ENCODE data around the gene PYGO2. TPM values are rescaled to one million over a fixed set of nuclear protein-coding genes. Genes with fewer than 3 reads are reported as not detected.
A peak's percentile ranks its signal among the peaks of the same experiment; 100 is the strongest.

Gene PYGO2
- total RNA-seq, 2 experiments from 2014 or later = 21.2 to 21.8 TPM

GRCh38 chr1:154992721-154993571 lies 31.4 kb upstream of the PYGO2 start:
- H3K4me3 Mint-ChIP-seq = no peak overlapping the region
- TF ChIP-seq CTCF (IDR thresholded peaks at IDR 0.05) = no peak
- no peaks in the 10 kb centered on the region for H3K9me3 Mint-ChIP-seq
- H3K36me3 Mint-ChIP-seq (ENCODE audit: low read depth) = peaks cover 17% of the 10 kb centered on the region
- H3K27ac Mint-ChIP-seq = no peak overlapping the region
- CTCF ChIA-PET = interaction anchor here (0.8 to 3.1 kb wide), 7 partner anchors 9 to 92 kb away, joined by 3 to 25 read pairs (median 8); partner anchors contain the start of genes ADAM15, FLAD1 and PBXIP1
- peaks cover 29% of the 10 kb centered on the region for H3K4me1 Mint-ChIP-seq (ENCODE audit: low read depth)
- no peak for ATAC-seq
- POLR2A ChIA-PET = interaction anchor here (0.7 to 8.6 kb wide), 2 partner anchors 9 to 18 kb away, joined by 3 to 85 read pairs; partner anchors contain the start of genes CKS1B and FLAD1
- DNase-seq = no peak
- intact Hi-C loops (cut with micrococcal nuclease) = no loop called here
- H3K27me3 Mint-ChIP-seq = no peaks in the 10 kb centered on the region

DNA sequence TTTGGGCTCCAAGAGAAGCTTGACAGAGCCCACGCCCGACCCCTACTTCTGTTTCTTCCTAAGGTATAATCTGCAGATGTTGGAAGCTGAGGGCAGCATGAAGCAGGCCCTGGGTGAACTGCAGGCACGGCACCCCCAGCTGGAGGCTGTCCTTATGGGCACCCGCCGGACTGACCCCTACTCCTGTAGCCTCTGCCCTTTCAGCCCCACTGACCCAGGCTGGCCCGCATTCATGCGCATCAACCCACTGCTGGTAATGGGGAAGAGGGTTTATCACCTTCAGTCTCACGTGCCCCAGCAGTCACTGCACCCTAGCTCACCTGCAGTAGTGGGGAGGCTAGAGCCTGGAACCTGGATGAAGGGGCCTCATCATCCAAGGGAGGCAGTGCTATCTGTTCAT lies 28.7 kb upstream of the PYGO2 start:
- ATAC-seq = no peak
- peaks cover 24% of the 10 kb centered on the region for H3K36me3 Mint-ChIP-seq (ENCODE audit: low read depth)
- peaks cover 21% of the 10 kb centered on the region for H3K4me1 Mint-ChIP-seq (ENCODE audit: low read depth)
- H3K9me3 Mint-ChIP-seq = no peaks in the 10 kb centered on the region
- ChIA-PET CTCF (interaction anchor here (0.8 to 2.1 kb wide), 3 partner anchors 9 to 95 kb away, joined by 3 to 6 read pairs (median 4); no protein-coding TSS in a partner anchor), POLR2A (interaction anchor here (1.0 kb wide), 1 partner anchor 9 kb away, joined by 4 read pairs; no protein-coding TSS in a partner anchor)
- no peak overlapping the region for H3K4me3 Mint-ChIP-seq
- no peak overlapping the region for H3K27ac Mint-ChIP-seq
- intact Hi-C loops (cut with micrococcal nuclease) = no loop called here
- DNase-seq = no peak
- no peak for TF ChIP-seq CTCF (IDR thresholded peaks at IDR 0.05)
- H3K27me3 Mint-ChIP-seq = no peaks in the 10 kb centered on the region

DNA sequence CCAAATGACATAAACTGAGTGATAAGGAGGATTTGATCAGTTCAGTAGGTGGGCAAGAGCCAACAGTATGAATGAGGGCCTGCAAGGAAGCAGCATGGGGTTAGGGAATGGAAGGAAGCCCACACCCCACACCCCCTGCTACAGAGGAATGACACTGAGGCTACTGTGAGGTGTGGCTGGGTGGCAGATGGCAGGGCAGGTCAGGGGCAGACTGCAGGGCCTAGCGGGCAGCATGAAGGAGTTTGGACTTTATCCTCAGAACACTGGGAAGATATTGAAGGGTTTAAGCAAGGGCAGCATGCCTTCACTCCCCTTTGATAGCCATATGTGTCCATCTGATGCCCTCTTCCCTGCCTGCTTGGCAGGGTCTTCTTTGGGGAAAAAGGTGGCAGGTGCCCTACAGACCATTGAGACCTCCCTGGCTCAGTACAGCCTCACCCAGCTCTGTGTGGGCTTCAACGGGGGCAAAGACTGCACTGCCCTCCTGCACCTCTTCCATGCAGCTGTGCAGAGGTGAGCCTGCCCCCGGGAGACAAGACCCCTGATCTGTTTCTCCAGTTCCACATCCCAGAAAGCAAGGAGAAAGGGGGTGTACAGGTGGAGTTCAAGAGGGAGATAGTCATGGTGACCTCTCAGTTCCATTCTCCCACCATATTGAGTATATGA lies 27.7 kb upstream of the PYGO2 start:
- H3K4me3 Mint-ChIP-seq = no peak overlapping the region
- ChIA-PET CTCF (interaction anchor here (2.1 to 13.2 kb wide), 3 partner anchors 9 to 27 kb away, joined by 6 to 108 read pairs (median 16); no protein-coding TSS in a partner anchor), POLR2A (interaction anchor here (1.0 kb wide), 1 partner anchor 10 kb away, joined by 4 read pairs; no protein-coding TSS in a partner anchor)
- no peak for TF ChIP-seq CTCF (IDR thresholded peaks at IDR 0.05)
- no peaks in the 10 kb centered on the region for H3K9me3 Mint-ChIP-seq
- H3K27me3 Mint-ChIP-seq = no peaks in the 10 kb centered on the region
- intact Hi-C loops (cut with micrococcal nuclease) = no loop called here
- H3K27ac Mint-ChIP-seq = peak overlapping the region; percentile 4
- ATAC-seq (no peak), DNase-seq (no peak)
- peaks cover 17% of the 10 kb centered on the region for H3K4me1 Mint-ChIP-seq (ENCODE audit: low read depth)
- peaks cover 25% of the 10 kb centered on the region for H3K36me3 Mint-ChIP-seq (ENCODE audit: low read depth)

- Mint-ChIP-seq H3K9me3 (no peaks in the 10 kb centered on the region), H3K36me3 (ENCODE audit: low read depth) (peaks cover 25% of the 10 kb centered on the region), H3K27ac (no peak overlapping the region), H3K4me1 (ENCODE audit: low read depth) (peaks cover 19% of the 10 kb centered on the region), H3K4me3 (no peak overlapping the region), H3K27me3 (no peaks in the 10 kb centered on the region)
- CTCF ChIA-PET = interaction anchor here (1.2 to 13.2 kb wide), 6 partner anchors 10 to 73 kb away, joined by 3 to 108 read pairs (median 6); partner anchors contain the start of gene PYGO2
- POLR2A ChIA-PET = interaction anchor here (0.7 to 2.3 kb wide), 5 partner anchors 8 to 60 kb away, joined by 3 to 9 read pairs (median 4); partner anchors contain the start of gene CKS1B
- DNase-seq (no peak), ATAC-seq (no peak)
- no peak for TF ChIP-seq CTCF (IDR thresholded peaks at IDR 0.05)
- intact Hi-C loops (cut with micrococcal nuclease) = no loop called here
Observed at GRCh38 chr1:154988058-154988954, 26.7 kb upstream of the PYGO2 start.
